Activated T-cell treated with anti-CD3 and anti-CD28 coated beads, Interleukin-2, amount 50 U/mL, for 48 hours (primary cell): ENCODE measurements around the gene MDFI.
"Not testable (repeated sequence)": the region's sequence is repeated elsewhere in the genome, so short reads cannot be mapped to it uniquely, and the experiment has no call there.

ENCODE experiments used
- DNase-seq, 2 experiments: peaks; one replicate each; pipeline ENCODE4 v3.0.0-alpha.2; 2020

MDFI gene

GRCh38 chr6:41602864-41603608 is 35.2 kb upstream of the MDFI start:
- DNase-seq: peak; percentile 84

GRCh38 chr6:41604006-41604405 is 34.3 kb upstream of the MDFI start:
- no peak for DNase-seq

- DNase-seq: no peak
Measured at GRCh38 chr6:41605649-41606048, 32.6 kb upstream of the MDFI start.

- no peak for DNase-seq
Measured at GRCh38 chr6:41607036-41607435, 31.2 kb upstream of the MDFI start.

GRCh38 chr6:41607736-41608135 is 30.5 kb upstream of the MDFI start:
- no peak for DNase-seq

- no peak for DNase-seq
Measured at GRCh38 chr6:41608443-41609151, 29.7 kb upstream of the MDFI start.

GRCh38 chr6:41614715-41615114 is 23.6 kb upstream of the MDFI start:
- no peak for DNase-seq

- no peak for DNase-seq
Measured at GRCh38 chr6:41615311-41615710, 23.0 kb upstream of the MDFI start.

GRCh38 chr6:41618598-41618997 is 19.7 kb upstream of the MDFI start:
- DNase-seq: no peak

GRCh38 chr6:41619193-41619592 is 19.1 kb upstream of the MDFI start:
- not testable (repeated sequence) for DNase-seq

GRCh38 chr6:41621367-41621766 is 16.9 kb upstream of the MDFI start:
- DNase-seq: no peak

GRCh38 chr6:41621802-41622201 is 16.5 kb upstream of the MDFI start:
- DNase-seq: no peak

GRCh38 chr6:41622206-41622988 is 15.9 kb upstream of the MDFI start:
- DNase-seq: no peak

- no peak for DNase-seq
Measured at GRCh38 chr6:41623330-41623729, 14.9 kb upstream of the MDFI start.

- no peak for DNase-seq
Measured at GRCh38 chr6:41624621-41625380, 13.5 kb upstream of the MDFI start.

GRCh38 chr6:41625442-41625841 is 12.8 kb upstream of the MDFI start:
- DNase-seq: no peak

- DNase-seq: no peak
Measured at GRCh38 chr6:41626022-41626421, 12.2 kb upstream of the MDFI start.

GRCh38 chr6:41626917-41627316 is 11.4 kb upstream of the MDFI start:
- DNase-seq: no peak

GRCh38 chr6:41629128-41629527 is 9.1 kb upstream of the MDFI start:
- no peak for DNase-seq

GRCh38 chr6:41630069-41630468 is 8.2 kb upstream of the MDFI start:
- DNase-seq: no peak

- no peak for DNase-seq
Measured at GRCh38 chr6:41630946-41631345, 7.3 kb upstream of the MDFI start.

- no peak for DNase-seq
Measured at GRCh38 chr6:41633056-41633634, 5.1 kb upstream of the MDFI start.

GRCh38 chr6:41634657-41635056 is 3.6 kb upstream of the MDFI start:
- DNase-seq: no peak
